IMR-90 (cell line): ENCODE data around the gene LAS1L. TPM values are rescaled to one million over a fixed set of nuclear protein-coding genes. Genes with fewer than 3 reads are reported as not detected.
A peak's percentile ranks its signal among the peaks of the same experiment; 100 is the strongest.

Experiments
- ATAC-seq: fragments of 200-7000 bp; cut with Tn5 transposase; 2 replicates; pipeline ENCODE4 v1.9.1; 2020; ENCODE audit warnings: low read depth, mild to moderate bottlenecking, moderate library complexity
- BruUV-seq: library from RNA; stranded (reverse); fragments of 400-500 nt; replicated peaks from 2 replicates; lab custom pipeline; 2021; lab: Mats Ljungman, UMichigan
- CTCF ChIA-PET: fragments of 300-600 bp; formaldehyde crosslinking; extraction: SDS; loops from one replicate; lab custom pipeline; 2021; ENCODE audit warnings: antibody characterized with exemption; lab: Yijun Ruan, JAX
- POLR2A ChIA-PET: fragments of 300-600 bp; sonication (Branson Sonifier 250); formaldehyde crosslinking; loops from one replicate; lab custom pipeline; 2022; ENCODE audit warnings: antibody characterized with exemption; ENCODE audit not compliant: unreplicated experiment; lab: Charles Lee
- DNase-seq: peaks from one replicate; pipeline ENCODE4 v3.0.0; 2013
- H2AFZ ChIP-seq: replicated peaks from 2 replicates; pipeline ENCODE3; 2013; ENCODE audit warnings: low read length, mild to moderate bottlenecking; ENCODE audit not compliant: poor library complexity
- H2AK5ac ChIP-seq: 2 replicates; pipeline ENCODE4 v1.6.1; 2013; ENCODE audit warnings: low read depth, low read length, inconsistent platforms
- H2AK9ac ChIP-seq: replicated peaks from 2 replicates; pipeline ENCODE3; 2013; ENCODE audit warnings: mild to moderate bottlenecking, low read depth, low read length, moderate library complexity; ENCODE audit not compliant: poor library complexity
- H2BK120ac ChIP-seq: 2 replicates; pipeline ENCODE4 v1.6.1; 2013; ENCODE audit warnings: low read depth, low read length, inconsistent platforms
- H2BK15ac ChIP-seq: 3 replicates; pipeline ENCODE4 v1.6.1; 2013; ENCODE audit warnings: low read depth, low read length, inconsistent platforms
- H2BK20ac ChIP-seq: 2 replicates; pipeline ENCODE4 v1.6.1; 2013; ENCODE audit warnings: low read depth, mild to moderate bottlenecking, inconsistent platforms, low read length, moderate library complexity
- H2BK5ac ChIP-seq: 2 replicates; pipeline ENCODE4 v1.6.1; 2013; ENCODE audit warnings: mild to moderate bottlenecking, low read depth, low read length, inconsistent platforms; ENCODE audit not compliant: poor library complexity, severe bottlenecking
- H3K14ac ChIP-seq: replicated peaks from 2 replicates; pipeline ENCODE4 v1.6.1; 2013; ENCODE audit warnings: low read depth, low read length, inconsistent platforms
- H3K18ac ChIP-seq: 2 replicates; pipeline ENCODE4 v1.6.1; 2013; ENCODE audit warnings: low read depth, low read length, control low read depth
- H3K23ac ChIP-seq: 2 replicates; pipeline ENCODE4 v1.6.1; 2013; ENCODE audit warnings: low read depth, low read length, inconsistent platforms
- H3K27ac ChIP-seq: 2 replicates; pipeline ENCODE4 v1.5.1; 2013; ENCODE audit warnings: mild to moderate bottlenecking, control low read depth, low read length; ENCODE audit not compliant: insufficient read depth
- H3K27me3 ChIP-seq: 2 replicates; pipeline ENCODE4 v1.6.1; 2013; ENCODE audit warnings: low read length; ENCODE audit not compliant: control insufficient read depth, insufficient read depth
- H3K36me3 ChIP-seq: 2 replicates; pipeline ENCODE4 v1.6.1; 2013; ENCODE audit warnings: low read length, mixed read lengths; ENCODE audit not compliant: control insufficient read depth, insufficient read depth
- H3K4ac ChIP-seq: 2 replicates; pipeline ENCODE4 v1.6.1; 2013; ENCODE audit warnings: low read depth, low read length, inconsistent platforms
- H3K4me1 ChIP-seq: 2 replicates; pipeline ENCODE4 v1.6.1; 2013; ENCODE audit warnings: low read length, mixed read lengths; ENCODE audit not compliant: control insufficient read depth, insufficient read depth
- H3K4me2 ChIP-seq: 2 replicates; pipeline ENCODE4 v1.6.1; 2013; ENCODE audit warnings: low read depth, mild to moderate bottlenecking, control low read depth, low read length, moderate library complexity
- H3K4me3 ChIP-seq: 2 replicates; pipeline ENCODE4 v1.5.1; 2013; ENCODE audit warnings: low read depth, mild to moderate bottlenecking, control low read depth, low read length, moderate library complexity; ENCODE audit not compliant: insufficient read depth
- H3K56ac ChIP-seq: 2 replicates; pipeline ENCODE4 v1.6.1; 2013; ENCODE audit warnings: low read length, inconsistent platforms; ENCODE audit not compliant: insufficient read depth; ENCODE audit errors: extremely low read depth
- H3K79me1 ChIP-seq, 2 experiments: 2 replicates each; pipeline ENCODE4 v1.6.1; 2013; ENCODE audit warnings: low read length in 2 of 2, inconsistent platforms in 1 of 2, low read depth in 1 of 2
- H3K9ac ChIP-seq: 2 replicates; pipeline ENCODE4 v1.6.1; 2013; ENCODE audit warnings: low read depth, low read length, control low read depth
- H3K9me1 ChIP-seq: 2 replicates; pipeline ENCODE4 v1.6.1; 2013; ENCODE audit warnings: low read length, inconsistent platforms; ENCODE audit not compliant: insufficient read depth
- H3K9me3 ChIP-seq: 2 replicates; pipeline ENCODE4 v1.6.1; 2013; ENCODE audit warnings: low read length; ENCODE audit not compliant: control insufficient read depth, insufficient read depth
- H4K20me1 ChIP-seq: 2 replicates; pipeline ENCODE4 v1.6.1; 2013; ENCODE audit warnings: low read length, inconsistent platforms; ENCODE audit not compliant: insufficient read depth
- H4K5ac ChIP-seq: 2 replicates; pipeline ENCODE4 v1.6.1; 2013; ENCODE audit warnings: mild to moderate bottlenecking, low read depth, low read length, control low read depth
- H4K8ac ChIP-seq, 2 experiments: 2 replicates each; pipeline ENCODE4 v1.6.1; 2013; ENCODE audit warnings: low read depth in 2 of 2, low read length in 2 of 2, control low read depth in 1 of 2, inconsistent platforms in 1 of 2
- H4K91ac ChIP-seq: 2 replicates; pipeline ENCODE4 v1.6.1; 2013; ENCODE audit warnings: low read depth, low read length, inconsistent platforms; ENCODE audit not compliant: insufficient read depth
- BHLHE40 ChIP-seq: fragments of 150-350 bp; IDR thresholded peaks from 2 replicates; pipeline ENCODE4 v1.6.1; 2016; ENCODE audit warnings: mild to moderate bottlenecking, low read depth, low read length
- CEBPB ChIP-seq: IDR thresholded peaks from 2 replicates; pipeline ENCODE4 v1.6.1; 2012; ENCODE audit warnings: low read depth, low read length, improper control_type of control experiment
- CHD1 ChIP-seq: IDR thresholded peaks from 2 replicates; pipeline ENCODE4 v1.6.1; 2012; ENCODE audit warnings: low read depth, low read length, improper control_type of control experiment
- FOS ChIP-seq: fragments of 150-350 bp; IDR thresholded peaks from 2 replicates; pipeline ENCODE4 v1.6.1; 2016; ENCODE audit warnings: low read depth, low read length
- MAZ ChIP-seq: IDR thresholded peaks from 2 replicates; pipeline ENCODE4 v1.6.1; 2012; ENCODE audit warnings: low read depth, mild to moderate bottlenecking, low read length, improper control_type of control experiment, moderate library complexity, borderline replicate concordance
- MXI1 ChIP-seq: IDR thresholded peaks from 2 replicates; pipeline ENCODE4 v1.6.1; 2012; ENCODE audit warnings: low read depth, mild to moderate bottlenecking, low read length, moderate library complexity, borderline replicate concordance
- NFE2L2 ChIP-seq: fragments of 150-350 bp; IDR thresholded peaks from 2 replicates; pipeline ENCODE4 v1.6.1; 2016; ENCODE audit warnings: low read depth, mild to moderate bottlenecking, low read length
- POLR2A ChIP-seq: IDR thresholded peaks from 2 replicates; pipeline ENCODE4 v1.6.1; 2012; ENCODE audit warnings: mild to moderate bottlenecking, low read depth, low read length
- RAD21 ChIP-seq: IDR thresholded peaks from 2 replicates; pipeline ENCODE4 v1.6.1; 2012; ENCODE audit warnings: low read length, improper control_type of control experiment
- RCOR1 ChIP-seq: IDR thresholded peaks from 2 replicates; pipeline ENCODE4 v1.6.1; 2012; ENCODE audit warnings: mild to moderate bottlenecking, low read length, improper control_type of control experiment; ENCODE audit not compliant: insufficient replicate concordance
- RFX5 ChIP-seq: IDR thresholded peaks from 2 replicates; pipeline ENCODE4 v1.8.0; 2012; ENCODE audit warnings: low read depth, mild to moderate bottlenecking, low read length, moderate library complexity
- SMC3 ChIP-seq: fragments of 150-350 bp; IDR thresholded peaks from 2 replicates; pipeline ENCODE4 v1.6.1; 2016; ENCODE audit warnings: low read depth, mild to moderate bottlenecking, antibody characterized with exemption, low read length, moderate library complexity
- WGBS, 2 experiments: methylation state at CpG; one replicate each; pipeline versions ENCODE4 v1.1.5 to v1.1.7; 2013; ENCODE audit warnings: missing lambda C conversion rate in 2 of 2; ENCODE audit not compliant: insufficient read length in 1 of 2; ENCODE audit errors: extremely low coverage in 2 of 2; 5-methylcytosine and 5-hydroxymethylcytosine counted together
- dilution Hi-C: fragments of 300-500 bp; cut with HindIII; formaldehyde crosslinking; loops from one replicate; pipeline ENCODE4 v1.14.3; 2018; ENCODE audit warnings: low sequenced_read_pairs; ENCODE audit not compliant: unreplicated experiment
- in situ Hi-C: fragments of 300-500 bp; cut with MboI; formaldehyde crosslinking; loops from 3 replicates; pipeline ENCODE4 v1.14.3; 2019; ENCODE audit warnings: low sequenced_read_pairs, inconsistent platforms, mixed read lengths
- intact Hi-C: fragments of 100-400 bp; cut with micrococcal nuclease; formaldehyde crosslinking; loops from 2 replicates; pipeline ENCODE4 v1.10.0; 2022
- polyA plus RNA-seq, 3 experiments: library from polyadenylated mRNA; depleted of rRNA; stranded (reverse); fragments of >200 nt; gene quantifications; 2 replicates each; pipeline ENCODE4 v1.2.3, GENCODE V29; 2012; ENCODE audit warnings: low replicate concordance in 1 of 3
- total RNA-seq: library from RNA; depleted of rRNA; stranded (reverse); fragments of >200 nt; gene quantifications from 2 replicates; pipeline ENCODE4 v1.2.3, GENCODE V29; 2012
- TF ChIP-seq, protein P1 (sequence below): fragments of 150-350 bp; IDR thresholded peaks from 2 replicates; pipeline ENCODE4 v1.6.1; 2016; ENCODE audit warnings: low read depth, mild to moderate bottlenecking, low read length, moderate library complexity, borderline replicate concordance
- TF ChIP-seq, protein P2 (sequence below): conservative IDR thresholded peaks from 2 replicates; pipeline ENCODE4 v1.5.1; 2012; ENCODE audit warnings: mild to moderate bottlenecking, low read depth, low read length, improper control_type of control experiment

The LAS1L gene
- total and polyA plus RNA-seq, 2 of the 4 experiments (the other 2 are of a cell fraction), result 22.8 to 29.2 TPM

DNA sequence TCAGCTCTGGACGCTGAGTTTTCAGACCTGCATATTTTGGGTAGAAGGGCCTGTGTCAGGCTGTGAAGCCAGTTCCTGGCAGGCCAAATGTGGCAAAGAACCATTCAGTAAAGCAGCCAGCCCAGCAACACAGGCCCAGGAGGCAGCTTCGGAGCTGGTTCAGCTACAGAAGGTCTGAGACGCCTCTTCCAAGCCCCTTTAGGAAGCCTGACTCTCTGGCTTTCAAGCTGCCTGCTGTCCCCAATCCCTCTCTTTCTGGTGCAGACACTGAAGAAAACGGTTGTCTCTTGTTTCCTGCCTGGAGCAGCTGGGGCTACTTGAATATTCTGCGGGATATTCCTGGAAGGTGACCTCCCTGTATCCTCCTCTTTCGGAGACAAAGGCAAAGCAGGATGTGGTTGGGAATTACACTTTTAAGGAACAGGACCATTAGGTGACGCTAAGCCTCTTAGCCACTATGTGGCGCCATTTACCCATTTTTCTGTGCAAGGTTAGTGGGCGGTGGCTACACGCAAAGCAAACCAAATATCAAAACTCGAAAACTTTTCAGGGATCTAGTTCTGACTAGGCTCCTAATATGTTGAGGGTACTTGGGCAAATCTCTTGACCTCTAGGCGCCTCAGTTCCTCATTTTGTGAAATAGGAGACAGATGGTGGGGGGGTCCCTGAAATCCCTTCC is 47.2 kb upstream of the LAS1L start:
- Histone ChIP-seq H3K9me1 (no peaks in the 10 kb centered on the region), H2AFZ (peak overlapping the region; percentile 75), H2AK9ac (peak overlapping the region; percentile 31), H3K79me1 (no peaks in the 10 kb centered on the region), H2BK5ac (no peak overlapping the region), H2AK5ac (no peak overlapping the region), H3K4me3 (no peak overlapping the region), H3K4ac (no peak overlapping the region), H2BK20ac (no peak overlapping the region), H3K9me3 (no peaks in the 10 kb centered on the region), H2BK15ac (no peak overlapping the region), H3K23ac (no peak overlapping the region), H3K56ac (no peak overlapping the region), H3K4me1 (no peaks in the 10 kb centered on the region), H3K9ac (no peak overlapping the region), H4K91ac (no peak overlapping the region), H4K8ac (no peak overlapping the region), H3K36me3 (no peaks in the 10 kb centered on the region), H3K14ac (no peak overlapping the region), H3K27me3 (peaks cover 4% of the 10 kb centered on the region), H4K5ac (no peak overlapping the region), H3K27ac (no peak overlapping the region), H3K18ac (no peak overlapping the region), H4K20me1 (no peaks in the 10 kb centered on the region), H3K4me2 (no peak overlapping the region), H2BK120ac (no peak overlapping the region)
- 39% methylated on average over 3 of the region's 12 CpGs; no CpG with 5 or more reads in 1 of the 2 experiments for WGBS, 2 experiments
- intact Hi-C loops (loop anchor here (1.0 kb wide), 1 partner anchor 405 kb away; no protein-coding TSS in a partner anchor), dilution Hi-C loops (no loop called here), in situ Hi-C loops (loop anchor here (5.0 to 10.0 kb wide), 2 partner anchors 411 to 1143 kb away; no protein-coding TSS in a partner anchor)
- DNase-seq (peak; percentile 61), ATAC-seq (peak; percentile 93)
- no TSS peak for BruUV-seq
- POLR2A ChIA-PET, result no interaction called here
- CTCF ChIA-PET, result interaction anchor here (0.7 to 1.2 kb wide), 3 partner anchors 406 to 1149 kb away, joined by 3 to 4 read pairs (median 3); no protein-coding TSS in a partner anchor
- TF ChIP-seq BHLHE40, result no peak
- TF ChIP-seq RCOR1, result no peak
- TF ChIP-seq, protein P1, sequence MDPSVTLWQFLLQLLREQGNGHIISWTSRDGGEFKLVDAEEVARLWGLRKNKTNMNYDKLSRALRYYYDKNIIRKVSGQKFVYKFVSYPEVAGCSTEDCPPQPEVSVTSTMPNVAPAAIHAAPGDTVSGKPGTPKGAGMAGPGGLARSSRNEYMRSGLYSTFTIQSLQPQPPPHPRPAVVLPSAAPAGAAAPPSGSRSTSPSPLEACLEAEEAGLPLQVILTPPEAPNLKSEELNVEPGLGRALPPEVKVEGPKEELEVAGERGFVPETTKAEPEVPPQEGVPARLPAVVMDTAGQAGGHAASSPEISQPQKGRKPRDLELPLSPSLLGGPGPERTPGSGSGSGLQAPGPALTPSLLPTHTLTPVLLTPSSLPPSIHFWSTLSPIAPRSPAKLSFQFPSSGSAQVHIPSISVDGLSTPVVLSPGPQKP, result no peak
- no peak for TF ChIP-seq POLR2A
- no peak for TF ChIP-seq CHD1
- no peak for TF ChIP-seq CEBPB
- TF ChIP-seq FOS, result no peak
- TF ChIP-seq MXI1, result no peak
- TF ChIP-seq, protein P2, sequence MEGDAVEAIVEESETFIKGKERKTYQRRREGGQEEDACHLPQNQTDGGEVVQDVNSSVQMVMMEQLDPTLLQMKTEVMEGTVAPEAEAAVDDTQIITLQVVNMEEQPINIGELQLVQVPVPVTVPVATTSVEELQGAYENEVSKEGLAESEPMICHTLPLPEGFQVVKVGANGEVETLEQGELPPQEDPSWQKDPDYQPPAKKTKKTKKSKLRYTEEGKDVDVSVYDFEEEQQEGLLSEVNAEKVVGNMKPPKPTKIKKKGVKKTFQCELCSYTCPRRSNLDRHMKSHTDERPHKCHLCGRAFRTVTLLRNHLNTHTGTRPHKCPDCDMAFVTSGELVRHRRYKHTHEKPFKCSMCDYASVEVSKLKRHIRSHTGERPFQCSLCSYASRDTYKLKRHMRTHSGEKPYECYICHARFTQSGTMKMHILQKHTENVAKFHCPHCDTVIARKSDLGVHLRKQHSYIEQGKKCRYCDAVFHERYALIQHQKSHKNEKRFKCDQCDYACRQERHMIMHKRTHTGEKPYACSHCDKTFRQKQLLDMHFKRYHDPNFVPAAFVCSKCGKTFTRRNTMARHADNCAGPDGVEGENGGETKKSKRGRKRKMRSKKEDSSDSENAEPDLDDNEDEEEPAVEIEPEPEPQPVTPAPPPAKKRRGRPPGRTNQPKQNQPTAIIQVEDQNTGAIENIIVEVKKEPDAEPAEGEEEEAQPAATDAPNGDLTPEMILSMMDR, result peak; percentile 89
- no peak for TF ChIP-seq RFX5
- TF ChIP-seq MAZ, result no peak
- peak; percentile 88 for TF ChIP-seq SMC3
- TF ChIP-seq RAD21, result peak; percentile 94
- TF ChIP-seq NFE2L2, result no peak
